ENCODE results near the gene ZDHHC19.

The ZDHHC19 gene

DNA sequence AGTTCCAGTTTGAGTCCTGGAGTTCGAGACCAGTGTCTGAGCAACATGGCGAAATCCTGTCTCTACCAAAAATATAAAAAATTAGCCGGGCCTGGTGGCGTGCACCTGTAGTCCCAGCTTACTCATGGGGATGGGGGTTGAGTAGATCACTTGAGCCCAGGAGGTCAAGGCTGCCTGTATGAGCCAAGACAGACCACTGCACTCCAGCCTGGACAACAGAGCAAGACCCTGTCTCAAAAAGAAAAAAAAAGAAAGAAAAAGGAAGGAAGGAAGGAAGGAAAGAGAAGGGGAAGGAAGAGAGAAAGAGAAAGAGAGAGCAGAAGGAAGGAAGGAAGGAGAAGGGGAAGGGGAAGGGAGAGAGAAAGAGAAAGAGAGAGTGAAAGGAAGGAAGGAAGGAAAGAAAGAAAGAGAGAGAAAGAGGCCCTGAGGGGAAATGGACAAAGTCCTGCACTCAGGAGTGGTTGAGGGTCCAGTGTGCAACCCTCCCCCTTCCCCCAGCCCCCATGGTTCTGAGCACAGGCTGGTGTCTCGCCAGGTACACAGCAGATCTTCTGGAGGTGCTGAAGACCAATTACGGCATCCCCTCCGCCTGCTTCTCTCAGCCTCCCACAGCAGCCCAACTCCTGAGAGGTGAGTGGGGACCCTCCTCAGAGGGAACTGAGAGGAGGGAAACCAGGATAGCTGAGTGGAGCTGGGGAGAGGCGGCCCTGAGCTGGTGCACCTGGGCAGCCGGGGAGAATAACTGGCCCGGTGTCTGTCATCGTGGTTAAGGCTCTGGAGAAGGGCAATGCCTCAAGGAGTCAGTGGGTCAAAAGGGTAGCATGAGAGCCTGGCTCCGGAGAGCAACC lies 6.3 kb upstream of the ZDHHC19 start:
- CTCF ChIA-PET = interaction anchor here (0.6 kb wide), 1 partner anchor 476 kb away, joined by 3 read pairs; no protein-coding TSS in a partner anchor
- no peak for TF ChIP-seq HOXC10 (CRISPR knock-in tag; IDR thresholded peaks at IDR 0.05)
- no peak for TF ChIP-seq ZBTB21 (tag by site-specific recombination; IDR thresholded peaks at IDR 0.05)
- TF ChIP-seq ZXDB (tag by site-specific recombination; IDR thresholded peaks at IDR 0.05) = no peak
- TF ChIP-seq ZNF239 (tag by site-specific recombination; IDR thresholded peaks at IDR 0.05) = no peak
- no peak for TF ChIP-seq ZNF560 (tag by site-specific recombination; IDR thresholded peaks at IDR 0.05; ENCODE audit: borderline replicate concordance)
- TF ChIP-seq ZNF174 (tag by site-specific recombination; IDR thresholded peaks at IDR 0.05) = no peak
- TF ChIP-seq ZFP41 (tag by site-specific recombination; IDR thresholded peaks at IDR 0.05; ENCODE audit: borderline replicate concordance) = no peak
- no peak for TF ChIP-seq ZNF157 (tag by site-specific recombination; IDR thresholded peaks at IDR 0.05)
- peak; percentile 27; the same call in 1 of the 2 replicates for TF ChIP-seq ZNF121 (tag by site-specific recombination; IDR thresholded peaks at IDR 0.05)
- peak; percentile 97 for TF ChIP-seq PRDM1 (tag by site-specific recombination; IDR thresholded peaks at IDR 0.05)
- TF ChIP-seq, protein P1, sequence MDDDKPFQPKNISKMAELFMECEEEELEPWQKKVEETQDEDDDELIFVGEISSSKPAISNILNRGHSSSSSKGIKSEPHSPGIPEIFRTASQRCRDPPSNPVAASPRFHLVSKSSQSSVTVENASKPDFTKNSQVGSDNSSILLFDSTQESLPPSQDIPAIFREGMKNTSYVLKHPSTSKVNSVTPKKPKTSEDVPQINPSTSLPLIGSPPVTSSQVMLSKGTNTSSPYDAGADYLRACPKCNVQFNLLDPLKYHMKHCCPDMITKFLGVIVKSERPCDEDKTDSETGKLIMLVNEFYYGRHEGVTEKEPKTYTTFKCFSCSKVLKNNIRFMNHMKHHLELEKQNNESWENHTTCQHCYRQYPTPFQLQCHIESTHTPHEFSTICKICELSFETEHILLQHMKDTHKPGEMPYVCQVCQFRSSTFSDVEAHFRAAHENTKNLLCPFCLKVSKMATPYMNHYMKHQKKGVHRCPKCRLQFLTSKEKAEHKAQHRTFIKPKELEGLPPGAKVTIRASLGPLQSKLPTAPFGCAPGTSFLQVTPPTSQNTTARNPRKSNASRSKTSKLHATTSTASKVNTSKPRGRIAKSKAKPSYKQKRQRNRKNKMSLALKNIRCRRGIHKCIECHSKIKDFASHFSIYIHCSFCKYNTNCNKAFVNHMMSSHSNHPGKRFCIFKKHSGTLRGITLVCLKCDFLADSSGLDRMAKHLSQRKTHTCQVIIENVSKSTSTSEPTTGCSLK (tag by site-specific recombination; IDR thresholded peaks at IDR 0.05) = no peak
- no peak for TF ChIP-seq ZNF132 (tag by site-specific recombination; IDR thresholded peaks at IDR 0.05; ENCODE audit: borderline replicate concordance)
- TF ChIP-seq, protein P2, sequence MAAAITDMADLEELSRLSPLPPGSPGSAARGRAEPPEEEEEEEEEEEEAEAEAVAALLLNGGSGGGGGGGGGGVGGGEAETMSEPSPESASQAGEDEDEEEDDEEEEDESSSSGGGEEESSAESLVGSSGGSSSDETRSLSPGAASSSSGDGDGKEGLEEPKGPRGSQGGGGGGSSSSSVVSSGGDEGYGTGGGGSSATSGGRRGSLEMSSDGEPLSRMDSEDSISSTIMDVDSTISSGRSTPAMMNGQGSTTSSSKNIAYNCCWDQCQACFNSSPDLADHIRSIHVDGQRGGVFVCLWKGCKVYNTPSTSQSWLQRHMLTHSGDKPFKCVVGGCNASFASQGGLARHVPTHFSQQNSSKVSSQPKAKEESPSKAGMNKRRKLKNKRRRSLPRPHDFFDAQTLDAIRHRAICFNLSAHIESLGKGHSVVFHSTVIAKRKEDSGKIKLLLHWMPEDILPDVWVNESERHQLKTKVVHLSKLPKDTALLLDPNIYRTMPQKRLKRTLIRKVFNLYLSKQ (tag by site-specific recombination; IDR thresholded peaks at IDR 0.05; ENCODE audit: borderline replicate concordance) = no peak
- TF ChIP-seq ZBTB20 (tag by site-specific recombination; IDR thresholded peaks at IDR 0.05) = no peak
- no peak for TF ChIP-seq ZNF211 (tag by site-specific recombination; IDR thresholded peaks at IDR 0.05; ENCODE audit: low read depth)
- peak; percentile 88 for TF ChIP-seq ZNF366 (tag by site-specific recombination; conservative IDR thresholded peaks at IDR 0.05)
- TF ChIP-seq, protein P3, sequence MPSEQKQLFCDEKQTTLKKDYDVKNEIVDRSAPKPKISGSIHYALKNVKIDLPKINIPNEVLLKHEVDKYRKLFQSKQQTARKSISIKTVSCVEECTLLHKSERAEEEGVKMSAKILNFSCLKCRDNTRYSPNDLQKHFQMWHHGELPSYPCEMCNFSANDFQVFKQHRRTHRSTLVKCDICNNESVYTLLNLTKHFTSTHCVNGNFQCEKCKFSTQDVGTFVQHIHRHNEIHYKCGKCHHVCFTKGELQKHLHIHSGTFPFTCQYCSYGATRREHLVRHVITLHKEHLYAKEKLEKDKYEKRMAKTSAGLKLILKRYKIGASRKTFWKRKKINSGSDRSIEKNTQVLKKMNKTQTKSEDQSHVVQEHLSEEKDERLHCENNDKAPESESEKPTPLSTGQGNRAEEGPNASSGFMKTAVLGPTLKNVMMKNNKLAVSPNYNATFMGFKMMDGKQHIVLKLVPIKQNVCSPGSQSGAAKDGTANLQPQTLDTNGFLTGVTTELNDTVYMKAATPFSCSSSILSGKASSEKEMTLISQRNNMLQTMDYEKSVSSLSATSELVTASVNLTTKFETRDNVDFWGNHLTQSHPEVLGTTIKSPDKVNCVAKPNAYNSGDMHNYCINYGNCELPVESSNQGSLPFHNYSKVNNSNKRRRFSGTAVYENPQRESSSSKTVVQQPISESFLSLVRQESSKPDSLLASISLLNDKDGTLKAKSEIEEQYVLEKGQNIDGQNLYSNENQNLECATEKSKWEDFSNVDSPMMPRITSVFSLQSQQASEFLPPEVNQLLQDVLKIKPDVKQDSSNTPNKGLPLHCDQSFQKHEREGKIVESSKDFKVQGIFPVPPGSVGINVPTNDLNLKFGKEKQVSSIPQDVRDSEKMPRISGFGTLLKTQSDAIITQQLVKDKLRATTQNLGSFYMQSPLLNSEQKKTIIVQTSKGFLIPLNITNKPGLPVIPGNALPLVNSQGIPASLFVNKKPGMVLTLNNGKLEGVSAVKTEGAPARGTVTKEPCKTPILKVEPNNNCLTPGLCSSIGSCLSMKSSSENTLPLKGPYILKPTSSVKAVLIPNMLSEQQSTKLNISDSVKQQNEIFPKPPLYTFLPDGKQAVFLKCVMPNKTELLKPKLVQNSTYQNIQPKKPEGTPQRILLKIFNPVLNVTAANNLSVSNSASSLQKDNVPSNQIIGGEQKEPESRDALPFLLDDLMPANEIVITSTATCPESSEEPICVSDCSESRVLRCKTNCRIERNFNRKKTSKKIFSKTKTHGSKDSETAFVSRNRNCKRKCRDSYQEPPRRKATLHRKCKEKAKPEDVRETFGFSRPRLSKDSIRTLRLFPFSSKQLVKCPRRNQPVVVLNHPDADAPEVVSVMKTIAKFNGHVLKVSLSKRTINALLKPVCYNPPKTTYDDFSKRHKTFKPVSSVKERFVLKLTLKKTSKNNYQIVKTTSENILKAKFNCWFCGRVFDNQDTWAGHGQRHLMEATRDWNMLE (tag by site-specific recombination; conservative IDR thresholded peaks at IDR 0.05; ENCODE audit: low read depth) = no peak
- TF ChIP-seq ZNF549 (tag by site-specific recombination; IDR thresholded peaks at IDR 0.05) = no peak
- no peak for TF ChIP-seq ZNF2 (tag by site-specific recombination; IDR thresholded peaks at IDR 0.05)
- H3K4me1 ChIP-seq (ENCODE audit: control insufficient read depth, insufficient read depth, low read length) = no peaks in the 10 kb centered on the region
- H3K9me3 ChIP-seq (ENCODE audit: control insufficient read depth, insufficient read depth, low read depth, low read length) = no peaks in the 10 kb centered on the region
- POLR2A ChIA-PET = no interaction called here
- H3K4me3 ChIP-seq (ENCODE audit: low read depth, low read length) = no peak overlapping the region
- H3K27ac ChIP-seq (ENCODE audit: extremely low read depth, low read depth, low read length) = no peak overlapping the region
- H3K36me3 ChIP-seq (ENCODE audit: control insufficient read depth in 2 of 2, insufficient read depth in 1 of 2, low read length in 2 of 2) = no peaks in the 10 kb centered on the region

Data from HEK293 (cell line).